HG03558 (cell line): ENCODE results near the gene KLF17.

Source experiments
- ATAC-seq: cut with Tn5 transposase; IDR thresholded peaks from one replicate; pipeline ENCODE4 v1.9.1; 2021; ENCODE audit warnings: moderate number of reproducible peaks; ENCODE audit not compliant: unreplicated experiment; ENCODE audit errors: extremely low read depth

The KLF17 gene

GRCh38 chr1:44147582-44147981 is 29.0 kb downstream of the KLF17 start:
- ATAC-seq = no peak

- no peak for ATAC-seq
Observed at GRCh38 chr1:44151332-44151731, 32.7 kb downstream of the KLF17 start.

GRCh38 chr1:44151808-44152207 is 33.2 kb downstream of the KLF17 start:
- ATAC-seq = no peak

GRCh38 chr1:44152692-44153091 is 34.1 kb downstream of the KLF17 start:
- no peak for ATAC-seq

- ATAC-seq = no peak
Observed at GRCh38 chr1:44154049-44154448, 35.4 kb downstream of the KLF17 start.

- ATAC-seq = no peak
Observed at GRCh38 chr1:44157903-44158302, 39.3 kb downstream of the KLF17 start.

GRCh38 chr1:44158871-44159270 is 40.2 kb downstream of the KLF17 start:
- no peak for ATAC-seq

- no peak for ATAC-seq
Observed at GRCh38 chr1:44161546-44161945, 42.9 kb downstream of the KLF17 start.

- no peak for ATAC-seq
Observed at GRCh38 chr1:44168520-44169098, 50.0 kb downstream of the KLF17 start.

- no peak for ATAC-seq
Observed at GRCh38 chr1:44170281-44170823, 51.7 kb downstream of the KLF17 start.

- ATAC-seq = no peak
Observed at GRCh38 chr1:44174630-44175029, 56.0 kb downstream of the KLF17 start.
